A549 (cell line): ENCODE results near the gene TIMP3. TPM values are rescaled to one million over a fixed set of nuclear protein-coding genes. Genes with fewer than 3 reads are reported as not detected.

Experiments
- ATAC-seq, 2 experiments: fragments of 200-7000 bp in 1 of 2; fragments of >200 bp in 1 of 2; cut with Nextera tagmentation in 1 of 2; cut with Tn5 transposase in 1 of 2; 3 replicates each; pipeline versions ENCODE4 v1.8.0 to v1.9.1; 2018 to 2020; ENCODE audit warnings: mild to moderate bottlenecking in 1 of 2, moderate library complexity in 1 of 2
- CTCF ChIA-PET: fragments of 300-600 bp; sonication (Branson Sonifier 250); formaldehyde crosslinking; extraction: SDS; loops from one replicate; lab custom pipeline; 2021; ENCODE audit warnings: antibody characterized with exemption, inconsistent platforms; lab: Yijun Ruan, JAX
- POLR2A ChIA-PET: fragments of 350-600 bp; formaldehyde crosslinking; extraction: SDS; loops from one replicate; lab custom pipeline; 2021; ENCODE audit warnings: antibody characterized with exemption, inconsistent platforms; lab: Yijun Ruan, JAX
- DNase-seq, 2 experiments: peaks; one replicate each; pipeline versions ENCODE4 v3.0.0 to v3.0.0-alpha.2; 2011 to 2016; ENCODE audit warnings: low read depth in 1 of 2, low spot score in 1 of 2
- FAIRE-seq: peaks from 2 replicates; lab custom pipeline; 2011; peaks lifted over from hg19 to GRCh38; lab: Jason Lieb, UNC
- H3K27ac ChIP-seq, 2 experiments: fragments of >200 bp; sonication (Bioruptor Twin); formaldehyde crosslinking; 3 replicates each; pipeline ENCODE4 v1.5.1; 2016 to 2017
- H3K4me1 ChIP-seq: fragments of >200 bp; sonication (Bioruptor Twin); formaldehyde crosslinking; 3 replicates; pipeline ENCODE4 v1.6.1; 2016
- H3K4me2 ChIP-seq: fragments of >200 bp; sonication (Bioruptor Twin); formaldehyde crosslinking; 3 replicates; pipeline ENCODE4 v1.6.1; 2016
- H3K4me3 ChIP-seq: fragments of >200 bp; sonication (Bioruptor Twin); formaldehyde crosslinking; 3 replicates; pipeline ENCODE4 v1.5.1; 2016
- H3K9me3 ChIP-seq: fragments of >200 bp; sonication (Bioruptor Twin); formaldehyde crosslinking; 3 replicates; pipeline ENCODE4 v1.6.1; 2016
- ATOH8 ChIP-seq: fragments of 250-450 bp; sonication (Bioruptor Pico); IDR thresholded peaks from 2 replicates; pipeline ENCODE4 v1.5.0; 2020; ENCODE audit warnings: low read depth, mild to moderate bottlenecking, moderate library complexity
- BHLHE40 ChIP-seq: IDR thresholded peaks from 2 replicates; pipeline ENCODE4 v1.6.1; 2012; ENCODE audit warnings: low read depth, low read length, inconsistent platforms
- CBX2 ChIP-seq: fragments of 200-600 bp; sonication (generic); IDR thresholded peaks from 2 replicates; pipeline ENCODE4 v1.6.1; 2016; ENCODE audit warnings: low read depth, mild to moderate bottlenecking, borderline replicate concordance
- CEBPB ChIP-seq, 2 experiments: fragments of >200 bp in 1 of 2; sonication (Bioruptor Twin) in 1 of 2; formaldehyde crosslinking in 1 of 2; IDR thresholded peaks; 2 replicates each; pipeline ENCODE4 v1.6.1; 2012 to 2016
- CHD4 ChIP-seq: fragments of 200-600 bp; sonication (generic); IDR thresholded peaks from 2 replicates; pipeline ENCODE4 v1.6.1; 2016; ENCODE audit warnings: antibody characterized with exemption, mild to moderate bottlenecking, borderline replicate concordance
- CTCF ChIP-seq: fragments of >200 bp; sonication (Bioruptor Twin); formaldehyde crosslinking; IDR thresholded peaks from 3 replicates; pipeline ENCODE4 v1.5.1; 2016
- E2F6 ChIP-seq: IDR thresholded peaks from 2 replicates; pipeline ENCODE4 v1.6.1; 2012; ENCODE audit warnings: low read depth, borderline replicate concordance
- EP300 ChIP-seq, 2 experiments: fragments of >200 bp; sonication (Bioruptor Twin); formaldehyde crosslinking; IDR thresholded peaks; 2 replicates in 1 of 2; 3 replicates in 1 of 2; pipeline ENCODE4 v1.6.1; 2016 to 2017
- ESRRA ChIP-seq: fragments of 150-350 bp; IDR thresholded peaks from 2 replicates; pipeline ENCODE4 v1.6.1; 2014; ENCODE audit warnings: mild to moderate bottlenecking, low read length, borderline replicate concordance
- FOXS1 ChIP-seq: fragments of 250-450 bp; sonication (Bioruptor Pico); IDR thresholded peaks from 2 replicates; pipeline ENCODE4 v1.5.0; 2020; ENCODE audit warnings: mild to moderate bottlenecking, moderate library complexity
- HDAC2 ChIP-seq: fragments of 200-600 bp; sonication (generic); IDR thresholded peaks from 2 replicates; pipeline ENCODE4 v1.6.1; 2016
- HEYL ChIP-seq: fragments of 250-450 bp; sonication (Bioruptor Pico); IDR thresholded peaks from 2 replicates; pipeline ENCODE4 v1.8.0; 2021; ENCODE audit warnings: mild to moderate bottlenecking, moderate library complexity
- HMGXB4 ChIP-seq: fragments of 250-450 bp; sonication (Bioruptor Pico); IDR thresholded peaks from 2 replicates; pipeline ENCODE4 v1.5.0; 2021; ENCODE audit warnings: mild to moderate bottlenecking, moderate library complexity, borderline replicate concordance
- JUNB ChIP-seq: fragments of >200 bp; sonication (Bioruptor Twin); formaldehyde crosslinking; IDR thresholded peaks from 2 replicates; pipeline ENCODE4 v1.6.1; 2016
- MAFK ChIP-seq: fragments of 450-650 bp; IDR thresholded peaks from 2 replicates; pipeline ENCODE4 v1.6.1; 2014; ENCODE audit not compliant: partially characterized antibody
- MAZ ChIP-seq: fragments of 150-350 bp; IDR thresholded peaks from 2 replicates; pipeline ENCODE4 v1.6.1; 2014; ENCODE audit warnings: antibody characterized with exemption, low read depth, low read length, borderline replicate concordance
- MYC ChIP-seq: IDR thresholded peaks from 2 replicates; pipeline ENCODE4 v1.6.1; 2012; ENCODE audit warnings: mild to moderate bottlenecking, inconsistent platforms, low read length, improper control_type of control experiment, borderline replicate concordance
- NFE2L2 ChIP-seq: fragments of 150-350 bp; conservative IDR thresholded peaks from 2 replicates; pipeline ENCODE4 v1.6.1; 2014; ENCODE audit warnings: low read length
- NPAS2 ChIP-seq: fragments of 250-450 bp; sonication (Bioruptor Pico); IDR thresholded peaks from 2 replicates; pipeline ENCODE4 v1.8.0; 2022; ENCODE audit warnings: mild to moderate bottlenecking, moderate library complexity, borderline replicate concordance
- NR3C1 ChIP-seq: fragments of >200 bp; sonication (Bioruptor Twin); formaldehyde crosslinking; IDR thresholded peaks from 3 replicates; pipeline ENCODE4 v1.6.1; 2017
- PHF8 ChIP-seq: fragments of 200-600 bp; sonication (generic); IDR thresholded peaks from 2 replicates; pipeline ENCODE4 v1.6.1; 2016; ENCODE audit warnings: low read depth, mild to moderate bottlenecking, antibody characterized with exemption, moderate library complexity, borderline replicate concordance
- POLR2A ChIP-seq: IDR thresholded peaks from 2 replicates; pipeline ENCODE4 v1.6.1; 2012; ENCODE audit warnings: mild to moderate bottlenecking, low read length
- POLR2AphosphoS2 ChIP-seq: conservative IDR thresholded peaks from 2 replicates; pipeline ENCODE4 v1.6.1; 2012; ENCODE audit warnings: low read length, improper control_type of control experiment, inconsistent platforms
- RAD21 ChIP-seq, 2 experiments: fragments of >200 bp in 1 of 2; sonication (Bioruptor Twin) in 1 of 2; formaldehyde crosslinking in 1 of 2; IDR thresholded peaks in 1 of 2; conservative IDR thresholded peaks in 1 of 2; 2 replicates in 1 of 2; 3 replicates in 1 of 2; pipeline ENCODE4 v1.6.1; 2012 to 2018; ENCODE audit warnings: inconsistent platforms in 1 of 2
- RCOR1 ChIP-seq: fragments of 150-350 bp; IDR thresholded peaks from 2 replicates; pipeline ENCODE4 v1.6.1; 2014; ENCODE audit warnings: antibody characterized with exemption, low read length, low read depth
- RFX5 ChIP-seq: fragments of 450-650 bp; IDR thresholded peaks from 2 replicates; pipeline ENCODE4 v1.7.1; 2014; ENCODE audit warnings: antibody characterized with exemption, mild to moderate bottlenecking, moderate library complexity
- SMC3 ChIP-seq: fragments of >200 bp; sonication (Bioruptor Twin); formaldehyde crosslinking; IDR thresholded peaks from 3 replicates; pipeline ENCODE4 v1.6.1; 2018; ENCODE audit warnings: inconsistent platforms
- SREBF2 ChIP-seq: fragments of 450-650 bp; IDR thresholded peaks from 2 replicates; pipeline ENCODE4 v1.6.1; 2014; ENCODE audit warnings: mild to moderate bottlenecking, moderate library complexity
- TFCP2L1 ChIP-seq: fragments of 250-450 bp; sonication (Bioruptor Pico); IDR thresholded peaks from 2 replicates; pipeline ENCODE4 v1.5.0; 2021; ENCODE audit warnings: mild to moderate bottlenecking
- USF2 ChIP-seq: fragments of 450-650 bp; IDR thresholded peaks from 2 replicates; pipeline ENCODE4 v1.6.1; 2014; ENCODE audit warnings: antibody characterized with exemption
- WGBS: methylation state at CpG from one replicate; pipeline ENCODE4 v1.1.6; 2017; ENCODE audit errors: missing lambda C conversion rate; 5-methylcytosine and 5-hydroxymethylcytosine counted together
- polyA plus RNA-seq, 4 experiments: library from polyadenylated mRNA; depleted of rRNA in 3 of 4; stranded (reverse); fragments of >200 nt; fragmentation: RNase III in 1 of 4; extraction: RNeasy Plus Mini Kit Qiagen cat#74134 plus additional on column Dnase treatment in 1 of 4; gene quantifications; 2 replicates in 3 of 4; 3 replicates in 1 of 4; pipeline ENCODE4 v1.2.3, GENCODE V29; 2011 to 2017

The TIMP3 gene
- polyA plus RNA-seq, 2 of the 4 experiments (the other 2 are of a cell fraction): 1.4 to 1.7 TPM

GRCh38 chr22:32771756-32772155 lies 29.7 kb upstream of the TIMP3 start:
- FAIRE-seq: no peak
- ChIA-PET POLR2A (no interaction called here), CTCF (no interaction called here)
- H3K4me3 ChIP-seq: no peak overlapping the region
- no peaks in the 10 kb centered on the region; the same call in 2 of the 3 replicates for H3K9me3 ChIP-seq
- TF ChIP-seq TFCP2L1 (CRISPR knock-in tag) (no peak), CEBPB (IDR thresholded peaks at IDR 0.05) (no peak), RFX5 (no peak), MAFK (no peak), NR3C1 (no peak), SREBF2 (no peak), CBX2 (no peak), CHD4 (no peak), ESRRA (no peak), JUNB (no peak), EP300 (IDR thresholded peaks at IDR 0.05) (no peak), HMGXB4 (CRISPR knock-in tag) (no peak), NFE2L2 (no peak), ATOH8 (CRISPR knock-in tag) (no peak), FOXS1 (no peak), MYC (no peak), BHLHE40 (no peak), E2F6 (no peak)
- no peaks in the 10 kb centered on the region for H3K4me1 ChIP-seq
- no peak for ATAC-seq
- H3K27ac ChIP-seq: no peak overlapping the region
- H3K4me2 ChIP-seq: no peak overlapping the region
- whole genome bisulfite sequencing: 28% methylated on average over 4 of the region's 4 CpGs
- DNase-seq: no peak

- ATAC-seq (peak; percentile 72 to 80; a peak in 5 of 6 replicates), DNase-seq (peak in 1 of 2 experiments; percentile 29), FAIRE-seq (no peak)
- no peak overlapping the region for H3K4me3 ChIP-seq
- no peak overlapping the region for H3K4me2 ChIP-seq
- H3K9me3 ChIP-seq: no peaks in the 10 kb centered on the region
- H3K27ac ChIP-seq: no peak overlapping the region
- no peaks in the 10 kb centered on the region for H3K4me1 ChIP-seq
- WGBS: 12% methylated on average over 6 of the region's 6 CpGs
- ChIA-PET CTCF (interaction anchor here (0.7 to 1.9 kb wide), 6 partner anchors 11 to 247 kb away, joined by 3 to 6 read pairs (median 3); no protein-coding TSS in a partner anchor), POLR2A (no interaction called here)
- TF ChIP-seq HDAC2: no peak
- peak; percentile 26; the same call in 2 of the 3 replicates for TF ChIP-seq CTCF
- no peak for TF ChIP-seq USF2
- no peak for TF ChIP-seq MAFK
- no peak for TF ChIP-seq PHF8
- no peak for TF ChIP-seq NPAS2 (CRISPR knock-in tag)
- TF ChIP-seq POLR2AphosphoS2: no peak
- no peak for TF ChIP-seq HMGXB4 (CRISPR knock-in tag)
- no peak for TF ChIP-seq POLR2A
- no peak for TF ChIP-seq BHLHE40
- no peak for TF ChIP-seq RCOR1
- TF ChIP-seq RAD21 (conservative IDR thresholded peaks at IDR 0.05 in 1 of 2, IDR thresholded peaks at IDR 0.05 in 1 of 2): peak; percentile 17 to 20; a peak in 1 of 5 replicates
- 0 out of 3 replicates have a peak, but pooled peaks have one; percentile 9 for TF ChIP-seq SMC3
- TF ChIP-seq CEBPB (IDR thresholded peaks at IDR 0.05): no peak
- TF ChIP-seq MAZ: no peak
- no peak for TF ChIP-seq HEYL
Observed at GRCh38 chr22:32775957-32776356, 25.5 kb upstream of the TIMP3 start.
